Measurements from ENCODE around the gene TMEM72. TPM values are rescaled to one million over a fixed set of nuclear protein-coding genes. Genes with fewer than 3 reads are reported as not detected.

The TMEM72 gene
- total RNA-seq, 1 donor from 2014 or later, result not detected

GRCh38 chr10:44974628-44975430 lies 63.7 kb downstream of the TMEM72 start:
- intact Hi-C loops (cut with DNase I), result loop anchor here (5.0 kb wide), 1 partner anchor 43 kb away; no protein-coding TSS in a partner anchor
- TF ChIP-seq POLR2A (IDR thresholded peaks at IDR 0.05), result no peak
- TF ChIP-seq POLR2AphosphoS5 (IDR thresholded peaks at IDR 0.05; ENCODE audit: insufficient read depth in 1 of 2, low read depth in 1 of 2), result peak in 1 of 2 donors; percentile 46
- TF ChIP-seq CTCF (IDR thresholded peaks at IDR 0.05), result peak; percentile 65 to 99 (median 97)
- Histone ChIP-seq H3K36me3 (peaks cover 0 to 4% of the 10 kb centered on the region in 2 donors), H3K27ac (peak overlapping the region; percentile 95), H3K4me1 (peaks cover 47% of the 10 kb centered on the region), H3K4me3 (peak overlapping the region; percentile 41 to 54), H3K27me3 (no peaks in the 10 kb centered on the region), H3K9me3 (no peaks in the 10 kb centered on the region)
- DNase-seq (ENCODE audit: extremely low spot score in 2 of 2), result no peak

GRCh38 chr10:44975431-44976331 lies 64.5 kb downstream of the TMEM72 start:
- DNase-seq (ENCODE audit: extremely low spot score in 2 of 2), result no peak
- TF ChIP-seq CTCF (IDR thresholded peaks at IDR 0.05) (no peak), POLR2A (IDR thresholded peaks at IDR 0.05) (no peak), POLR2AphosphoS5 (IDR thresholded peaks at IDR 0.05; ENCODE audit: insufficient read depth in 1 of 2, low read depth in 1 of 2) (no peak)
- peaks cover 56% of the 10 kb centered on the region for H3K4me1 ChIP-seq
- intact Hi-C loops (cut with DNase I), result no loop called here
- H3K27me3 ChIP-seq, result no peaks in the 10 kb centered on the region
- H3K9me3 ChIP-seq, result no peaks in the 10 kb centered on the region
- peak overlapping the region; percentile 95 for H3K27ac ChIP-seq
- H3K36me3 ChIP-seq, result peaks cover 0 to 4% of the 10 kb centered on the region in 2 donors
- H3K4me3 ChIP-seq, result peak overlapping the region; percentile 41 to 54

DNA sequence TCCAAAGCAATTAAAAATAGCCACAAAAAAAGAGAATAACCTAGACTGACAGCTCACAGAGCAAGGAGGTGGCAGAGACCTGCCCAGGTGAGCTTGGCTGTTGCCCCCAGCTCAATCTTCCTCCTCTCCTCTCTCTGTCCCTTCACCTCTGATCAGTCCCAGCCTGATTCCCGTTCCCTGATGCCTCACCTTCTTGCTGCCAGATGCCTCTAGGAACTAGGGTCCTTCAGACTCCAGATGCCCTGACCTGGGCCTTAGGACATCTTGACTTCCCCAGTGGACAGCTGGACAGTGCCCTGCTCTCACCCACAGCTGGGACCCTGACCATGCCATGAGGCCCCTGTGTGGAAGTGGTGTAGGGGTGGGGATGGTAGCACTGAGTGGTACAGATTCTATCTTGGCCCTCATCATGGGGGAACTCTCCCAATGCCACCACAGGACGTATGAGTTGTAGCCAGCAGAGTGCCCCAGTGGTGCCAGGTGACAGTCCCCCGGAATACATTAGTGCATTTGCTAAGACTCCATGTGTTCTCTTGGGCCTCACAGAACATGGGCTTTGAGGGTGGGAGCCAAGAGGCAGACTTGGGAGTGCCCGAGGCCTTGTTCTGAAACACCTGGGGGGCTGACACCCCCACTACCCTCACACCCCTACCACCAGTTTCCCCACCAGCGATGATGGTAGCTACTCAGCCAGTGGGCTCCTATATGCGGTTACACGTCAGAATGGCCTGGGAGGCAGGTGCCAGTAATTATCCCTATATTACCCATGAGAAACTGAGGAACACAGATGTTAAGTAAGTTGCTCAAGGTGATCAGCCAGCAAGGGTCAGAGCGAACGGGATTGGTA lies 65.4 kb downstream of the TMEM72 start:
- H3K4me1 ChIP-seq, result peaks cover 65% of the 10 kb centered on the region
- intact Hi-C loops (cut with DNase I), result no loop called here
- DNase-seq (ENCODE audit: extremely low spot score in 2 of 2), result no peak

More for the DNA sequence above, 65.4 kb downstream of the TMEM72 start:
- TF ChIP-seq POLR2AphosphoS5 (IDR thresholded peaks at IDR 0.05; ENCODE audit: insufficient read depth in 1 of 2, low read depth in 1 of 2) (peak in 1 of 2 donors; percentile 10), CTCF (IDR thresholded peaks at IDR 0.05) (no peak)
- Histone ChIP-seq H3K27me3 (no peaks in the 10 kb centered on the region), H3K9me3 (no peaks in the 10 kb centered on the region), H3K27ac (peak overlapping the region; percentile 95), H3K36me3 (peaks cover 0 to 4% of the 10 kb centered on the region in 2 donors), H3K4me3 (peak overlapping the region; percentile 41 to 54)

Data from vagina (tissue), 2 donors.